Activated T-cell treated with anti-CD3 and anti-CD28 coated beads, Interleukin-2, amount 50 U/mL, for 4 hours (primary cell): Measurements from ENCODE around the gene SH3TC1. TPM values are rescaled to one million over a fixed set of nuclear protein-coding genes. Genes with fewer than 3 reads are reported as not detected.

Experiments used
- ATAC-seq, 2 donors: fragments of 200-7000 bp; cut with Tn5 transposase; one replicate each; pipeline ENCODE4 v1.10.0; 2021
- DNase-seq: peaks from one replicate; pipeline ENCODE4 v3.0.0-alpha.2; 2020
- H3K27me3 Mint-ChIP-seq: one replicate; pipeline ENCODE4 v1.8.0; 2021; ENCODE audit warnings: low read depth, mixed read lengths
- H3K36me3 Mint-ChIP-seq: one replicate; pipeline ENCODE4 v1.8.0; 2022; ENCODE audit warnings: mixed read lengths; ENCODE audit not compliant: insufficient read depth
- H3K4me1 Mint-ChIP-seq: one replicate; pipeline ENCODE4 v1.8.0; 2021; ENCODE audit warnings: low read depth, mixed read lengths
- H3K4me3 Mint-ChIP-seq: one replicate; pipeline ENCODE4 v1.8.0; 2021; ENCODE audit warnings: mild to moderate bottlenecking, moderate library complexity, mixed read lengths
- H3K9me3 Mint-ChIP-seq: one replicate; pipeline ENCODE4 v1.8.0; 2021; ENCODE audit warnings: mixed read lengths
- total RNA-seq, 3 donors: library from RNA; stranded (reverse); gene quantifications; one replicate each; pipeline ENCODE4 v1.2.1, GENCODE V29; 2021

SH3TC1 gene
- total RNA-seq, 3 donors from 2014 or later = 3.0 to 8.8 (median 4.0) TPM

- no peaks in the 10 kb centered on the region for H3K27me3 Mint-ChIP-seq
- peaks cover 3% of the 10 kb centered on the region for H3K36me3 Mint-ChIP-seq
- no peaks in the 10 kb centered on the region for H3K9me3 Mint-ChIP-seq
- H3K4me3 Mint-ChIP-seq = no peak overlapping the region
- DNase-seq (no peak), ATAC-seq (no peak)
- H3K4me1 Mint-ChIP-seq = peaks cover 5% of the 10 kb centered on the region
Measured at GRCh38 chr4:8244931-8245460, 45.9 kb downstream of the SH3TC1 start.

GRCh38 chr4:8245884-8246833, 47.1 kb downstream of the SH3TC1 start:
- no peak overlapping the region for H3K4me3 Mint-ChIP-seq
- H3K9me3 Mint-ChIP-seq = no peaks in the 10 kb centered on the region
- H3K27me3 Mint-ChIP-seq = no peaks in the 10 kb centered on the region

GRCh38 chr4:8247047-8247930, 48.2 kb downstream of the SH3TC1 start:
- Mint-ChIP-seq H3K9me3 (no peaks in the 10 kb centered on the region), H3K4me3 (no peak overlapping the region), H3K4me1 (no peaks in the 10 kb centered on the region), H3K27me3 (no peaks in the 10 kb centered on the region), H3K36me3 (no peaks in the 10 kb centered on the region)
- ATAC-seq (no peak), DNase-seq (no peak)

More at GRCh38 chr4:8245884-8246833, 47.1 kb downstream of the SH3TC1 start:
- peaks cover 5% of the 10 kb centered on the region for H3K4me1 Mint-ChIP-seq
- ATAC-seq (no peak), DNase-seq (no peak)
- peaks cover 2% of the 10 kb centered on the region for H3K36me3 Mint-ChIP-seq

- no peak for DNase-seq
- no peak for ATAC-seq
- H3K9me3 Mint-ChIP-seq = no peaks in the 10 kb centered on the region
- H3K4me3 Mint-ChIP-seq = no peak overlapping the region
- no peaks in the 10 kb centered on the region for H3K36me3 Mint-ChIP-seq
- H3K27me3 Mint-ChIP-seq = no peaks in the 10 kb centered on the region
- no peaks in the 10 kb centered on the region for H3K4me1 Mint-ChIP-seq
Measured at GRCh38 chr4:8248091-8248490, 49.0 kb downstream of the SH3TC1 start.

GRCh38 chr4:8250227-8250626, 51.1 kb downstream of the SH3TC1 start:
- no peaks in the 10 kb centered on the region for H3K4me1 Mint-ChIP-seq
- H3K27me3 Mint-ChIP-seq = no peaks in the 10 kb centered on the region
- H3K36me3 Mint-ChIP-seq = no peaks in the 10 kb centered on the region
- no peak overlapping the region for H3K4me3 Mint-ChIP-seq
- DNase-seq = no peak
- no peak for ATAC-seq
- H3K9me3 Mint-ChIP-seq = no peaks in the 10 kb centered on the region

- no peak overlapping the region for H3K4me3 Mint-ChIP-seq
- H3K36me3 Mint-ChIP-seq = no peaks in the 10 kb centered on the region
- DNase-seq (no peak), ATAC-seq (no peak)
- no peaks in the 10 kb centered on the region for H3K27me3 Mint-ChIP-seq
- no peaks in the 10 kb centered on the region for H3K9me3 Mint-ChIP-seq
- no peaks in the 10 kb centered on the region for H3K4me1 Mint-ChIP-seq
Measured at GRCh38 chr4:8250637-8251036, 51.5 kb downstream of the SH3TC1 start.

GRCh38 chr4:8251110-8251883, 52.2 kb downstream of the SH3TC1 start:
- Mint-ChIP-seq H3K4me1 (no peaks in the 10 kb centered on the region), H3K4me3 (no peak overlapping the region), H3K27me3 (no peaks in the 10 kb centered on the region), H3K9me3 (no peaks in the 10 kb centered on the region), H3K36me3 (no peaks in the 10 kb centered on the region)
- ATAC-seq = no peak
- no peak for DNase-seq

- Mint-ChIP-seq H3K4me1 (no peaks in the 10 kb centered on the region), H3K9me3 (no peaks in the 10 kb centered on the region), H3K27me3 (no peaks in the 10 kb centered on the region), H3K36me3 (no peaks in the 10 kb centered on the region), H3K4me3 (no peak overlapping the region)
- ATAC-seq (no peak), DNase-seq (no peak)
Measured at GRCh38 chr4:8252301-8253173, 53.4 kb downstream of the SH3TC1 start.

- DNase-seq (no peak), ATAC-seq (no peak)
- Mint-ChIP-seq H3K27me3 (no peaks in the 10 kb centered on the region), H3K4me1 (no peaks in the 10 kb centered on the region), H3K4me3 (no peak overlapping the region), H3K9me3 (no peaks in the 10 kb centered on the region), H3K36me3 (no peaks in the 10 kb centered on the region)
Measured at GRCh38 chr4:8254076-8254475, 55.0 kb downstream of the SH3TC1 start.

- no peaks in the 10 kb centered on the region for H3K9me3 Mint-ChIP-seq
- H3K4me1 Mint-ChIP-seq = no peaks in the 10 kb centered on the region
- no peak overlapping the region for H3K4me3 Mint-ChIP-seq
- DNase-seq (no peak), ATAC-seq (no peak)
- H3K36me3 Mint-ChIP-seq = no peaks in the 10 kb centered on the region
- peaks cover 3% of the 10 kb centered on the region for H3K27me3 Mint-ChIP-seq
Measured at GRCh38 chr4:8255698-8256441, 56.8 kb downstream of the SH3TC1 start.

GRCh38 chr4:8257854-8258253, 58.8 kb downstream of the SH3TC1 start:
- H3K4me3 Mint-ChIP-seq = no peak overlapping the region
- no peaks in the 10 kb centered on the region for H3K36me3 Mint-ChIP-seq
- DNase-seq (no peak), ATAC-seq (no peak)
- peaks cover 5% of the 10 kb centered on the region for H3K27me3 Mint-ChIP-seq
- H3K4me1 Mint-ChIP-seq = no peaks in the 10 kb centered on the region
- no peaks in the 10 kb centered on the region for H3K9me3 Mint-ChIP-seq

- Mint-ChIP-seq H3K27me3 (peaks cover 7% of the 10 kb centered on the region), H3K36me3 (no peaks in the 10 kb centered on the region), H3K9me3 (no peaks in the 10 kb centered on the region)
Measured at GRCh38 chr4:8258552-8259212, 59.6 kb downstream of the SH3TC1 start.

More at GRCh38 chr4:8258552-8259212, 59.6 kb downstream of the SH3TC1 start:
- ATAC-seq (no peak), DNase-seq (no peak)
- no peak overlapping the region for H3K4me3 Mint-ChIP-seq
- H3K4me1 Mint-ChIP-seq = no peaks in the 10 kb centered on the region
